HFF-Myc (cell line): ENCODE data around the gene SHROOM4.

Experiments
- DNase-seq: peaks from one replicate; pipeline ENCODE4 v3.0.0-alpha.2; 2011; ENCODE audit warnings: low read depth; ENCODE audit errors: extremely low read depth
- H3K4me3 ChIP-seq: replicated peaks from 2 replicates; pipeline ENCODE4 v1.5.1; 2011; ENCODE audit warnings: low read depth, mild to moderate bottlenecking, control low read depth, low read length
- CTCF ChIP-seq: IDR thresholded peaks from 2 replicates; pipeline ENCODE4 v1.5.1; 2012; ENCODE audit warnings: mild to moderate bottlenecking, low read depth, low read length, control low read depth; ENCODE audit errors: missing control alignments

The SHROOM4 gene

GRCh38 chrX:50726296-50726695 is 87.7 kb downstream of the SHROOM4 start:
- no peak for TF ChIP-seq CTCF
- no peak overlapping the region for H3K4me3 ChIP-seq
- DNase-seq, result no peak

GRCh38 chrX:50725310-50725709 is 88.7 kb downstream of the SHROOM4 start:
- DNase-seq, result no peak
- TF ChIP-seq CTCF, result no peak
- H3K4me3 ChIP-seq, result no peak overlapping the region

GRCh38 chrX:50723006-50723405 is 91.0 kb downstream of the SHROOM4 start:
- TF ChIP-seq CTCF, result no peak
- no peak overlapping the region for H3K4me3 ChIP-seq
- DNase-seq, result no peak

GRCh38 chrX:50721764-50722521 is 92.1 kb downstream of the SHROOM4 start:
- H3K4me3 ChIP-seq, result no peak overlapping the region
- no peak for DNase-seq
- no peak for TF ChIP-seq CTCF

GRCh38 chrX:50719614-50720013 is 94.4 kb downstream of the SHROOM4 start:
- no peak for DNase-seq
- no peak for TF ChIP-seq CTCF
- no peak overlapping the region for H3K4me3 ChIP-seq

GRCh38 chrX:50718776-50719175 is 95.2 kb downstream of the SHROOM4 start:
- DNase-seq, result no peak
- no peak overlapping the region for H3K4me3 ChIP-seq
- TF ChIP-seq CTCF, result no peak

GRCh38 chrX:50716706-50717105 is 97.3 kb downstream of the SHROOM4 start:
- no peak overlapping the region for H3K4me3 ChIP-seq
- no peak for TF ChIP-seq CTCF
- DNase-seq, result no peak
